Osteoblast (primary cell): ENCODE measurements around the gene FBXL12. TPM values are rescaled to one million over a fixed set of nuclear protein-coding genes. Genes with fewer than 3 reads are reported as not detected.
A peak's percentile ranks its signal among the peaks of the same experiment; 100 is the strongest.
"Not testable (repeated sequence)": the region's sequence is repeated elsewhere in the genome, so short reads cannot be mapped to it uniquely, and the experiment has no call there.

Source experiments
- DNase-seq: peaks from one replicate; pipeline ENCODE4 v3.0.0; 2011; ENCODE audit warnings: low spot score, mixed read lengths; ENCODE audit not compliant: insufficient read length; ENCODE audit errors: missing footprints
- H2AFZ ChIP-seq: 2 replicates; pipeline ENCODE4 v1.6.0; 2011; ENCODE audit warnings: mild to moderate bottlenecking, low read length
- H3K27ac ChIP-seq: 2 replicates; pipeline ENCODE4 v1.5.1; 2011; ENCODE audit warnings: mild to moderate bottlenecking, low read depth, low read length, moderate library complexity
- H3K27me3 ChIP-seq: 2 replicates; pipeline ENCODE4 v1.6.0; 2012; ENCODE audit warnings: mild to moderate bottlenecking, control low read depth, inconsistent platforms, low read length, moderate library complexity; ENCODE audit not compliant: insufficient read depth
- H3K36me3 ChIP-seq: 2 replicates; pipeline ENCODE4 v1.5.1; 2011; ENCODE audit warnings: mild to moderate bottlenecking, low read length, control low read depth, moderate library complexity; ENCODE audit not compliant: insufficient read depth
- H3K4me1 ChIP-seq: 2 replicates; pipeline ENCODE4 v1.5.1; 2011; ENCODE audit warnings: mild to moderate bottlenecking, low read length, control low read depth, moderate library complexity; ENCODE audit not compliant: insufficient read depth
- H3K4me2 ChIP-seq: 2 replicates; pipeline ENCODE4 v1.6.0; 2011; ENCODE audit warnings: mild to moderate bottlenecking, low read length; ENCODE audit not compliant: insufficient read depth
- H3K4me3 ChIP-seq: fragments of 200-600 bp; sonication (generic); 3 replicates; pipeline ENCODE4 v1.5.1; 2012; ENCODE audit warnings: mild to moderate bottlenecking, low read length, inconsistent platforms; ENCODE audit not compliant: insufficient read depth
- H3K79me2 ChIP-seq: 2 replicates; pipeline ENCODE4 v1.6.0; 2012; ENCODE audit warnings: mild to moderate bottlenecking, low read length, control low read depth, inconsistent platforms; ENCODE audit not compliant: insufficient read depth
- H3K9me3 ChIP-seq: 2 replicates; pipeline ENCODE4 v1.5.1; 2011; ENCODE audit warnings: low read depth, low read length, control low read depth
- H4K20me1 ChIP-seq: 2 replicates; pipeline ENCODE4 v1.6.0; 2012; ENCODE audit warnings: mild to moderate bottlenecking, low read length, control low read depth; ENCODE audit not compliant: insufficient read depth
- CTCF ChIP-seq: IDR thresholded peaks from 2 replicates; pipeline ENCODE4 v1.5.1; 2011; ENCODE audit warnings: mild to moderate bottlenecking, low read depth, low read length, moderate library complexity; ENCODE audit errors: extremely low read depth
- total RNA-seq: library from RNA; depleted of rRNA; stranded (reverse); fragments of >200 nt; gene quantifications from 2 replicates; pipeline ENCODE4 v1.2.3, GENCODE V29; 2012

The FBXL12 gene
- total RNA-seq, 1 donor = 23.9 TPM

GRCh38 chr19:9828551-9829063, 9.7 kb upstream of the FBXL12 start:
- peaks cover 18% of the 10 kb centered on the region for H3K36me3 ChIP-seq
- H3K27ac ChIP-seq = peak overlapping the region; percentile 67
- peak overlapping the region; percentile 95 for H3K4me2 ChIP-seq
- no peaks in the 10 kb centered on the region for H3K27me3 ChIP-seq
- peak overlapping the region; percentile 100 for H3K4me3 ChIP-seq
- peaks cover 22% of the 10 kb centered on the region for H4K20me1 ChIP-seq
- DNase-seq = peak; percentile 21
- H3K79me2 ChIP-seq = peaks cover 57% of the 10 kb centered on the region
- H2AFZ ChIP-seq = no peak overlapping the region
- TF ChIP-seq CTCF = no peak
- H3K4me1 ChIP-seq = peaks cover 10% of the 10 kb centered on the region
- no peaks in the 10 kb centered on the region for H3K9me3 ChIP-seq

- peak within 1 kb of the TSS; percentile 100 for H3K4me3 ChIP-seq
- H3K79me2 ChIP-seq = peaks cover 57% of the 10 kb centered on the region
- no peak for TF ChIP-seq CTCF
- no peaks in the 10 kb centered on the region for H3K27me3 ChIP-seq
- H4K20me1 ChIP-seq = peaks cover 22% of the 10 kb centered on the region
- H3K27ac ChIP-seq = peak within 1 kb of the TSS; percentile 67
- peaks cover 18% of the 10 kb centered on the region for H3K36me3 ChIP-seq
- no peaks in the 10 kb centered on the region for H3K9me3 ChIP-seq
- H3K4me1 ChIP-seq = peaks cover 10% of the 10 kb centered on the region
- peak within 1 kb of the TSS; percentile 93 for H2AFZ ChIP-seq
- peak; percentile 98 for DNase-seq
- H3K4me2 ChIP-seq = peak within 1 kb of the TSS; percentile 95
Measured at GRCh38 chr19:9827289-9828238, 8.7 kb upstream of the FBXL12 start, which contains the start of gene UBL5. TSS of gene UBL5 (plus strand) at chr19:9827918. CDS start at chr19:9828338, 420 bp downstream.

DNA sequence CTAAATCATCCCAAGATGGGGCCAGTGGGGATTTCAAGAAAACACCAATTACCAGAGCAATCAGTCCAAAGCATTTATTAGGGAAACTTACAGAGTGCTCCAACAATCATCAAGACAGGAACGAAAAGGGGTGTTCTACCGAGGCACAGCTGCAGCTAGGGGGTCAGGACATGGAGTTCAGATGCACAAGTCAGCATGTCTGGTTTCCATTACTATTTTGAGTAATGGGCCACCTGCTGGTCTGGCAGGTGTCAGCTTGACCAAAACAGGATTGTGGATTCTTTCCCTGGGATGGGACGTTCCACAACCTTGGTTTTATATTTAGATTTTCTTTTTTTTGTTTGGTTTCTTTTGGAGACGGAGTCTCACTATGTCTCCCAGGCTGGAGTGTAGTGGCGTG, 4.9 kb upstream of the FBXL12 start:
- Histone ChIP-seq H3K27me3 (no peaks in the 10 kb centered on the region), H3K9me3 (no peaks in the 10 kb centered on the region), H2AFZ (no peak overlapping the region), H3K4me3 (no peak overlapping the region), H3K4me2 (no peak overlapping the region), H4K20me1 (peaks cover 13% of the 10 kb centered on the region), H3K36me3 (peaks cover 2% of the 10 kb centered on the region), H3K79me2 (peaks cover 31% of the 10 kb centered on the region), H3K4me1 (peaks cover 9% of the 10 kb centered on the region), H3K27ac (no peak overlapping the region)
- no peak for TF ChIP-seq CTCF
- DNase-seq = no peak

GRCh38 chr19:9820034-9820433, 1.2 kb upstream of the FBXL12 start:
- not testable (repeated sequence) for H3K9me3 ChIP-seq, H4K20me1 ChIP-seq, H3K27me3 ChIP-seq, H3K36me3 ChIP-seq, H2AFZ ChIP-seq, H3K27ac ChIP-seq, DNase-seq
- H3K4me1 ChIP-seq = peaks cover 11% of the 10 kb centered on the region
- H3K79me2 ChIP-seq = peaks cover 36% of the 10 kb centered on the region
- peak overlapping the region; percentile 63 for H3K4me3 ChIP-seq
- peak overlapping the region; percentile 68 for H3K4me2 ChIP-seq
